Upper lobe of right lung (tissue), 1 donor: ENCODE measurements around the gene FAM53B. TPM values are rescaled to one million over a fixed set of nuclear protein-coding genes. Genes with fewer than 3 reads are reported as not detected.

ENCODE experiments used
- ATAC-seq: fragments of 200-7000 bp; cut with Tn5 transposase; one replicate; pipeline ENCODE4 v1.9.1; 2020; ENCODE audit warnings: mild to moderate bottlenecking, moderate library complexity
- DNase-seq: peaks from one replicate; pipeline ENCODE4 v3.0.0-alpha.2; 2020
- H3K27ac ChIP-seq: fragments of 200-600 bp; one replicate; pipeline ENCODE4 v1.8.0; 2022
- H3K27me3 ChIP-seq: fragments of 200-600 bp; one replicate; pipeline ENCODE4 v1.8.0; 2022; ENCODE audit warnings: mild to moderate bottlenecking
- H3K36me3 ChIP-seq: fragments of 200-600 bp; one replicate; pipeline ENCODE4 v1.8.0; 2022
- H3K4me1 ChIP-seq: fragments of 200-600 bp; one replicate; pipeline ENCODE4 v1.8.0; 2022
- H3K4me3 ChIP-seq: fragments of 200-600 bp; one replicate; pipeline ENCODE4 v1.8.0; 2022; ENCODE audit warnings: mild to moderate bottlenecking
- H3K9me3 ChIP-seq: fragments of 200-600 bp; one replicate; pipeline ENCODE4 v1.8.0; 2022
- intact Hi-C: fragments of 100-400 bp; cut with DNase I; formaldehyde crosslinking; loops from one replicate; pipeline ENCODE4 v1.11.0; 2022
- total RNA-seq: library from RNA; stranded (reverse); fragmentation: NEBNext Ultra II Directional; extraction: Animal tissue kit (Norgen Biotek cat#: 25700); gene quantifications from one replicate; pipeline ENCODE4 v1.2.1, GENCODE V29; 2021
- TF ChIP-seq, protein P1 (sequence below): fragments of 200-600 bp; IDR thresholded peaks from one replicate; pipeline ENCODE4 v1.8.0; 2022; ENCODE audit warnings: antibody characterized with exemption
- donor health status: DM: no; HTN: yes; CAD: no; lungs with severe emphysema.

Gene FAM53B
- total RNA-seq, 1 donor from 2014 or later = 31.4 TPM

DNA sequence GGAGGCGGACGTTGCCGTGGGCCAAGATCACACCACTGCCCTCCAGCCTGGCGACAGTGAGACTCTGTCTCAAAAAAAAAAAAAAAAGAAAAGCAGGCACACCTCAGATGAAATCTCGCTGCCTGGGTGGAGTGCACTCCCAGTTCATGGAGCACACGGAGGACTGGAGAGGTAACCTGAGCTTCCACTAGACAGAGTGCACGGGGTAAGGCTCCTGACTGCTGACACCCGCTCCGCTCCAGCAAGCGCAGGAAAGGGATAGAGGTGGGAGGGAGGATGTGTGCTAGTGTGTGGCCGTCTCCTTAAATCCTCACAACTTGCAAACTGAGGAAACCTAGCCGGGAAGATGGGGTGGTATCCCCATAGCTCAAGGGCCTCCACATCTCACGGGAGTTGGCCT is 50.8 kb downstream of the FAM53B start:
- Histone ChIP-seq H3K27ac (no peak overlapping the region), H3K36me3 (peaks cover 34% of the 10 kb centered on the region), H3K4me3 (no peak overlapping the region), H3K9me3 (no peaks in the 10 kb centered on the region), H3K27me3 (no peaks in the 10 kb centered on the region), H3K4me1 (peaks cover 23% of the 10 kb centered on the region)
- ATAC-seq = no peak
- intact Hi-C loops = no loop called here
- DNase-seq = no peak
- TF ChIP-seq, protein P1, sequence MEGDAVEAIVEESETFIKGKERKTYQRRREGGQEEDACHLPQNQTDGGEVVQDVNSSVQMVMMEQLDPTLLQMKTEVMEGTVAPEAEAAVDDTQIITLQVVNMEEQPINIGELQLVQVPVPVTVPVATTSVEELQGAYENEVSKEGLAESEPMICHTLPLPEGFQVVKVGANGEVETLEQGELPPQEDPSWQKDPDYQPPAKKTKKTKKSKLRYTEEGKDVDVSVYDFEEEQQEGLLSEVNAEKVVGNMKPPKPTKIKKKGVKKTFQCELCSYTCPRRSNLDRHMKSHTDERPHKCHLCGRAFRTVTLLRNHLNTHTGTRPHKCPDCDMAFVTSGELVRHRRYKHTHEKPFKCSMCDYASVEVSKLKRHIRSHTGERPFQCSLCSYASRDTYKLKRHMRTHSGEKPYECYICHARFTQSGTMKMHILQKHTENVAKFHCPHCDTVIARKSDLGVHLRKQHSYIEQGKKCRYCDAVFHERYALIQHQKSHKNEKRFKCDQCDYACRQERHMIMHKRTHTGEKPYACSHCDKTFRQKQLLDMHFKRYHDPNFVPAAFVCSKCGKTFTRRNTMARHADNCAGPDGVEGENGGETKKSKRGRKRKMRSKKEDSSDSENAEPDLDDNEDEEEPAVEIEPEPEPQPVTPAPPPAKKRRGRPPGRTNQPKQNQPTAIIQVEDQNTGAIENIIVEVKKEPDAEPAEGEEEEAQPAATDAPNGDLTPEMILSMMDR = no peak

GRCh38 chr10:124692100-124692446 is 52.1 kb downstream of the FAM53B start:
- intact Hi-C loops = no loop called here
- H3K27me3 ChIP-seq = no peaks in the 10 kb centered on the region
- DNase-seq (no peak), ATAC-seq (no peak)
- H3K27ac ChIP-seq = no peak overlapping the region
- peaks cover 34% of the 10 kb centered on the region for H3K36me3 ChIP-seq
- no peak overlapping the region for H3K4me3 ChIP-seq
- H3K4me1 ChIP-seq = peaks cover 22% of the 10 kb centered on the region
- no peaks in the 10 kb centered on the region for H3K9me3 ChIP-seq
- TF ChIP-seq, protein P1 = no peak

DNA sequence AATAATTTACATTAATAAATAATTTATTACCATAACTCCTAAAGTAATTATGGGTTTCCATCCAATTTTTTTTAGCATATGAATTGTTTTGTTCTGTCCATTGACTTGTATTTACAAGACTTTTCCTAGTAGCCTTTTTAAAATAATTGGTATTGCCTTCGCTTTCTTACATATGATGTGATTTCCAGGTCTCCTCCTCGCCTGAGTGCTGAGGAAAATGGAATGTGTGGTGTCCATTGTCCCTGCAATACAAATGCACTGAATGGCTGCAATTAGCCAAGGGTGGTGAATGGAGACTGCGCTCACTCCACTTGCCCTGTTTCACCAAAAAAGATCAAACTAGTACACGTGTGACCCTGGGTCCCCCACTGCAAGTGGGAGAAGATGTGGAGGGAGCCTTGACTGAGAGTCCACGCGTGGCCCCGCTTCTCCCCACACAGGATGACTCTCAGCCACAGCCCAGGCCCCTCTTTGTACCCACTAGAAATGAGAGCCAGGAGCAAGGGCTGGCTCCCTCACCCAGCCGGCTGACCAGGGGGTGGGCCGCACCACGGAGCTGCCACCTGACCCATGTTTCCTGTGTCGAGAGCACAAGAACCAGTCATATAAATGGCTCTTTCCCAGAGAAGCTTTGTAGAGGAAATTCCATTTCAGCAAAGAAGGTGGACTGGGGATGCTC is 52.6 kb downstream of the FAM53B start:
- Histone ChIP-seq H3K27ac (no peak overlapping the region), H3K4me3 (no peak overlapping the region)
- intact Hi-C loops = no loop called here

DNA sequence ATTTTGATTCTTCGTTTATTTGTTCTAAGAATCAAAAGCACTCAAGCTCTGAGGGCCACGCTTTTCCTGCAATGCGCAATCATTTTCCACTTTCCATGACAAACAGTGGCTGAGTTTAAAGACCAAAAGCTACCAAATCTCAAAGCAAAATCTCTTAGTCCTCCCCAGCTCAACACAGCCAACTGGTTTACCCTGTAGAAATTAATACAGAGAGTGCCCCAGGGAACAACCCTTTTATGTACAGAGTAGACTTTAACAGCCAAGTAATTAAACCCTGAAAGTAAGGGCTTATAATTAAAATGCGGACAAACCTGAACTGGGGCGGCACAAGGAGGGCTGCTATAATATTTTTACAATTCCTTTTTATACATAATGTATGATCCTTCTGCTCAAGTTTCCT is 53.2 kb downstream of the FAM53B start:
- no peaks in the 10 kb centered on the region for H3K9me3 ChIP-seq
- H3K4me3 ChIP-seq = no peak overlapping the region
- DNase-seq (no peak), ATAC-seq (no peak)
- peaks cover 29% of the 10 kb centered on the region for H3K36me3 ChIP-seq
- H3K4me1 ChIP-seq = peaks cover 20% of the 10 kb centered on the region
- intact Hi-C loops = no loop called here
- H3K27ac ChIP-seq = no peak overlapping the region
- TF ChIP-seq, protein P1 = no peak
- no peaks in the 10 kb centered on the region for H3K27me3 ChIP-seq

More for the DNA sequence above, 52.6 kb downstream of the FAM53B start:
- DNase-seq = no peak
- no peak for ATAC-seq
- TF ChIP-seq, protein P1 = no peak
- Histone ChIP-seq H3K9me3 (no peaks in the 10 kb centered on the region), H3K36me3 (peaks cover 34% of the 10 kb centered on the region), H3K4me1 (peaks cover 22% of the 10 kb centered on the region), H3K27me3 (no peaks in the 10 kb centered on the region)

DNA sequence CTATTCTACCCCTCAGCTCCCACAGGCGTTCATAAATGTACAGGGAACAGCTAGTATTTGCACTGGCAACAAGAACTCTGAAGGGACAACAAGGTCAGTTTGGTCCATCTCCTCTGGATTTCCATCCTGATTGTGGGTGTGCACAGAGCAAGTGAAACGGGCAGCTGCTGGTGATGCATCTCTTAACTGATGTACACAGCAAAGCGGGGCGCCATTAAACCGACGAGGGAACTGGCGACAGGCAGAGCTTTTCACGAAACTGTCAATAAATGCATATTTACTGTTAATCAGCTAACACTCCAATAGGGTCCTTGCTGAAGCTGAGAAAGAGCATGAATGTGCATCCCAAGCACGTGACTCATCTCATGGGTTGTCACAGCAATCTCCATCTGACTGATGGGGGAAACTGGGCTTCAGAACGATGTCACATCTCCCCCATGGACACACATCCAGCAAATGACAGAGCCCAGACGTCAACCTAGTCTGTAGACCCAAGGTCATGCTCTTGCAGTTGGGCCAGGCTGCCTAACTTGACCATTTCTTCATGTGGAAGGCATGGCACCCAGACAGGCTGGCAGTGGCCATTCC is 54.2 kb downstream of the FAM53B start:
- TF ChIP-seq, protein P1 = no peak
- intact Hi-C loops = no loop called here
- DNase-seq (no peak), ATAC-seq (no peak)
- Histone ChIP-seq H3K9me3 (no peaks in the 10 kb centered on the region), H3K4me1 (peaks cover 30% of the 10 kb centered on the region), H3K4me3 (no peak overlapping the region), H3K36me3 (peaks cover 19% of the 10 kb centered on the region), H3K27ac (no peak overlapping the region), H3K27me3 (no peaks in the 10 kb centered on the region)
